K562 (cell line): ENCODE data around the gene UBXN2A. TPM values are rescaled to one million over a fixed set of nuclear protein-coding genes. Genes with fewer than 3 reads are reported as not detected.

ENCODE experiments used
- BCL6 ChIP-seq: fragments of 250-450 bp; sonication (Bioruptor Pico); IDR thresholded peaks from 2 replicates; pipeline ENCODE4 v1.4.0; 2020
- POLR2AphosphoS2 ChIP-seq: IDR thresholded peaks from 2 replicates; pipeline ENCODE4 v1.6.1; 2012; ENCODE audit warnings: low read length, improper control_type of control experiment
- POLR2H ChIP-seq: IDR thresholded peaks from 2 replicates; pipeline ENCODE4 v1.6.1; 2016; ENCODE audit warnings: missing genetic modification characterization, low read depth, mild to moderate bottlenecking, control low read depth, missing compliant biosample characterization, moderate library complexity
- PRDM10 ChIP-seq: fragments of 450-650 bp; IDR thresholded peaks from 2 replicates; pipeline ENCODE4 v1.6.1; 2018; ENCODE audit not compliant: partially characterized antibody
- SRF ChIP-seq, 2 experiments: fragments of 250-450, 450-650 bp in 1 of 2; sonication (Bioruptor Pico) in 1 of 2; sonication (generic) in 1 of 2; formaldehyde crosslinking; IDR thresholded peaks; 2 replicates each; pipeline versions ENCODE4 v1.5.0 to v1.5.1; 2020 to 2022; ENCODE audit warnings: mild to moderate bottlenecking in 1 of 2, missing genetic modification reagents in 1 of 2
- ZHX1 ChIP-seq: fragments of 150-350 bp; conservative IDR thresholded peaks from 2 replicates; pipeline ENCODE4 v1.6.1; 2014; ENCODE audit warnings: low read length
- ZMIZ1 ChIP-seq, 2 experiments: fragments of 150-350 bp in 1 of 2; IDR thresholded peaks; 2 replicates each; pipeline ENCODE4 v1.6.1; 2012 to 2016; ENCODE audit warnings: low read depth in 2 of 2, low read length in 2 of 2, mild to moderate bottlenecking in 1 of 2, moderate library complexity in 1 of 2
- ZNF174 ChIP-seq: fragments of 250-450 bp; sonication (Bioruptor Pico); IDR thresholded peaks from 2 replicates; pipeline ENCODE4 v1.4.0; 2020; ENCODE audit warnings: mild to moderate bottlenecking
- ZNF518B ChIP-seq: fragments of 250-450 bp; sonication (Bioruptor Pico); IDR thresholded peaks from 2 replicates; pipeline ENCODE4 v1.5.0; 2021; ENCODE audit warnings: mild to moderate bottlenecking, moderate library complexity
- polyA plus RNA-seq, 8 experiments: library from polyadenylated mRNA; depleted of rRNA in 4 of 8; stranded (reverse) in 5 of 8; unstranded in 3 of 8; fragments of >200 nt; fragmentation: Nextera tagmentation in 2 of 8; fragmentation: Illumina TruSeq in 1 of 8; extraction: Ambion mirVana in 2 of 8; extraction: Trizol in 1 of 8; gene quantifications; 2 replicates each; pipeline versions ENCODE4 v1.2.1 to v1.2.3, GENCODE V29; 2011 to 2014; ENCODE audit warnings: inconsistent platforms in 1 of 8, missing spikeins in 1 of 8
- total RNA-seq, 7 experiments: library from RNA; depleted of rRNA in 6 of 7; stranded (reverse); fragments of >200 nt in 6 of 7; fragmentation: Illumina TruSeq in 2 of 7; extraction: Trizol in 2 of 7; gene quantifications; 2 replicates each; pipeline versions ENCODE4 v1.2.1 to v1.2.3, GENCODE V29; 2011 to 2021; ENCODE audit warnings: low replicate concordance in 1 of 7

Gene UBXN2A
- total and polyA plus RNA-seq, 9 of the 15 experiments (the other 6 are each of a cell fraction or from before 2014, with no cell fraction given) = 3.4 to 25.6 (median 16.0) TPM

GRCh38 chr2:24009680-24010476 is 69.6 kb downstream of the UBXN2A start, which contains the start of gene MFSD2B (continued):
- TF ChIP-seq ZNF518B (CRISPR knock-in tag) (no peak), SRF (CRISPR knock-in tag; IDR thresholded peaks at IDR 0.05) (no peak), PRDM10 (peak; percentile 17), ZMIZ1 (IDR thresholded peaks at IDR 0.05; ENCODE audit: low read depth in 2 of 2, low read length in 2 of 2) (no peak), ZHX1 (no peak), BCL6 (CRISPR knock-in tag) (peak; percentile 9; the same call in 1 of the 2 replicates), POLR2AphosphoS2 (no peak), ZNF174 (CRISPR knock-in tag) (no peak), POLR2H (tag) (no peak)
